ENCODE results near the gene RAD51B. TPM values are rescaled to one million over a fixed set of nuclear protein-coding genes. Genes with fewer than 3 reads are reported as not detected.

RAD51B gene
- total RNA-seq, 1 donor = 22.4 TPM

GRCh38 chr14:68225321-68225720 is 405.7 kb downstream of the RAD51B start:
- no peak for DNase-seq (ENCODE audit: low read depth in 2 of 3, low spot score in 2 of 3)

- DNase-seq (ENCODE audit: low read depth in 2 of 3, low spot score in 2 of 3) = no peak
Measured at GRCh38 chr14:68226523-68226922, 406.9 kb downstream of the RAD51B start.

- no peak for DNase-seq (ENCODE audit: low read depth in 2 of 3, low spot score in 2 of 3)
Measured at GRCh38 chr14:68228656-68229055, 409.1 kb downstream of the RAD51B start.

- no peak for DNase-seq (ENCODE audit: low read depth in 2 of 3, low spot score in 2 of 3)
Measured at GRCh38 chr14:68229423-68230100, 410.0 kb downstream of the RAD51B start.

GRCh38 chr14:68230202-68230949 is 410.8 kb downstream of the RAD51B start:
- no peak for DNase-seq (ENCODE audit: low read depth in 2 of 3, low spot score in 2 of 3)

- no peak for DNase-seq (ENCODE audit: low read depth in 2 of 3, low spot score in 2 of 3)
Measured at GRCh38 chr14:68230950-68231717, 411.6 kb downstream of the RAD51B start.

GRCh38 chr14:68231898-68232297 is 412.3 kb downstream of the RAD51B start:
- no peak for DNase-seq (ENCODE audit: low read depth in 2 of 3, low spot score in 2 of 3)

- DNase-seq (ENCODE audit: low read depth in 2 of 3, low spot score in 2 of 3) = peak in 2 of 3 donors; percentile 84
Measured at GRCh38 chr14:68232300-68233055, 412.9 kb downstream of the RAD51B start.

GRCh38 chr14:68233101-68233784 is 413.7 kb downstream of the RAD51B start:
- DNase-seq (ENCODE audit: low read depth in 2 of 3, low spot score in 2 of 3) = no peak

GRCh38 chr14:68234101-68234905 is 414.7 kb downstream of the RAD51B start:
- no peak for DNase-seq (ENCODE audit: low read depth in 2 of 3, low spot score in 2 of 3)

GRCh38 chr14:68235011-68235410 is 415.4 kb downstream of the RAD51B start:
- DNase-seq (ENCODE audit: low read depth in 2 of 3, low spot score in 2 of 3) = no peak

- DNase-seq (ENCODE audit: low read depth in 2 of 3, low spot score in 2 of 3) = no peak
Measured at GRCh38 chr14:68236582-68237458, 417.2 kb downstream of the RAD51B start.

- DNase-seq (ENCODE audit: low read depth in 2 of 3, low spot score in 2 of 3) = no peak
Measured at GRCh38 chr14:68238551-68238950, 419.0 kb downstream of the RAD51B start.

- no peak for DNase-seq (ENCODE audit: low read depth in 2 of 3, low spot score in 2 of 3)
Measured at GRCh38 chr14:68238976-68239375, 419.4 kb downstream of the RAD51B start.

GRCh38 chr14:68239988-68240771 is 420.6 kb downstream of the RAD51B start:
- peak in 1 of 3 donors; percentile 12 for DNase-seq (ENCODE audit: low read depth in 2 of 3, low spot score in 2 of 3)

GRCh38 chr14:68241862-68242487 is 422.4 kb downstream of the RAD51B start:
- no peak for DNase-seq (ENCODE audit: low read depth in 2 of 3, low spot score in 2 of 3)

GRCh38 chr14:68243450-68244010 is 424.0 kb downstream of the RAD51B start:
- no peak for DNase-seq (ENCODE audit: low read depth in 2 of 3, low spot score in 2 of 3)

Data from hematopoietic multipotent progenitor cell (in vitro differentiated cells).